ENCODE data around the gene ZNF776.
"Not testable (repeated sequence)": the region's sequence is repeated elsewhere in the genome, so short reads cannot be mapped to it uniquely, and the experiment has no call there.

The ZNF776 gene

DNA sequence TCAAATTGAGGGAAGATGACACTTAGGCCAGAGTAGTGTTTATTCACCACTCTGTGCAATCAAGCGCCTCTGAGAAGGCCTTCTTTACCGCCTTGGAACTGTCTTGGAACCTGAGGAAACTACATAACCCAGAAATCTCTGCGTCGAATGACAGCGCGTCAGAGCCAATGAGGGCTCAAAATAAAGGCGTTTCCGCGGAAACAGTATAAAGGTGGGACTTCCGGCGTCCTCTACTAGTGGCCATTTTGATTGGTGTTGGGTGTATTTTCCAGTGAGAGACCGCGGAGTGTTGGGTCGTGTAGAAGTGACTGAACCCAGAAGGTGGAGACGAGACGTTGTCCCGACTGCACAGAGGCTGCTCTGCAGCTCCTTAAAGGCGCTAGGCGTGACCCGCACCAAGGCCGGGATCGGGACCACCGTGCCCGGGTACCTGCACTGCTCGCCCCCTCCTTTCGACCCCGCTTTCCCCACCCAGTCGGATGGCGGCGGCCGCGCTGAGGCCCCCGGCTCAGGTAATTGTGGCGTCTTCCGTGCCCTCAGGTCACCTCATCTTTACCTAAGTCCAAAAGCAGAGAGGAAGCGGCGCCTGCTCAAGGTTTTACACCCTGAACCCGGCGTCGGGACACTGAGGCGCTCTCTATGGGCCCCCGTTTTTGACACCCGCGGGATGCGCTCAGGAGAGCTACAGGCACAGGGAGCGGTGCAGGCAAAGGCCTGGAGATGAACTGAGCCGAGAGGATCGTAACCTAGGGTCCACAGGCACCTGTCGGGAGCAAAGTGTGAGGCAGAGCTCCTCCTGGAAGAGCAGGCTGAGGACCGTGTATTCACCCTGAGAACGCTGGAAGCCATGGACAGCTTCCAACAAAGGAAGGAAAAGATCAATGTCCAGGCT is at the start of gene ZNF776:
ZNF776 (plus strand) TSS at position 236 of the 892 bp plus-strand sequence; CDS start at position 480, 244 bp downstream.
- in situ Hi-C loops (cut with HindIII; ENCODE audit: low pct_unique_long_range_greater_than_20kb, low sequenced_read_pairs): no loop called here
- DNase-seq (ENCODE audit: low read depth in 1 of 2, low spot score in 1 of 2): peak; percentile 85 to 94
- no peak for TF ChIP-seq JUND (IDR thresholded peaks at IDR 0.05; ENCODE audit: low read depth)

DNA sequence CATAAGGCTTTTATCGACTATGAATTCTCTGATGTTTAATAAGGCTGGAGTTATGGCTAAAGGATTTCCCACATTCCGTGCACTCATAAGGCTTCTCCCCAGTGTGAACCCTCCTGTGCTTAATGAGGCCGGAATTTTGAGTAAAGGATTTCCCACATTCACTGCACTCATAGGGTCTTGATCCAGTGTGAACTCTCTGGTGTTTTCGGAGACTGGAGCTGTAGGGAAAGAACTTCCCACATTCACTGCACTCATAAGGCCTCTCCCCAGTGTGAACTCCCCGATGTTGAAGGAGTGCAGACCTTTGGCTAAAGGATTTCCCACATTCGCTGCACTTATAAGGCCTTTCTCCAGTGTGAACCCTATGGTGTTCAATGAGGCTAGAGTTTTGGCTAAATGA is 45.0 kb upstream of the ZNF776 start:
- in situ Hi-C loops (cut with HindIII; ENCODE audit: low pct_unique_long_range_greater_than_20kb, low sequenced_read_pairs): no loop called here
- no peak for TF ChIP-seq JUND (IDR thresholded peaks at IDR 0.05; ENCODE audit: low read depth)
- no peak for DNase-seq (ENCODE audit: low read depth in 1 of 2, low spot score in 1 of 2)

DNA sequence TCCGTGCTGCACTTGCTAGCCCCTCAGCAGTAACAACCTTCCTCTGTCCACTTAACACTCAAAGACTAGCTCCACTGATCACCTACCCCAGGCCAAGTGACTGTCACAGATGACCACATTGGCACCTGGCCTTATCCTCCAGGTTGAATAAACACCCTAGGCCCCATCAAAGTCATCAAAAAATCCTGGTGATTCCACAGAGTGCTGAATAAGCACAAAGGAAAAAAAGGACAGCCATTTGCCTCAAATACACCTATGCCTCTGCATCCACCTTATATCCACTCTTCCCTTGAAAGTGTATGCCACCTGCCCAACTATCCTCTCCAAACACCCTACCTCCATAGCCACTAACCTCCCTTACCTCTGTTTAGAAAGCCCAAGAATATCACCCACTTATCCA is 40.3 kb upstream of the ZNF776 start:
- TF ChIP-seq JUND (IDR thresholded peaks at IDR 0.05; ENCODE audit: low read depth): no peak
- no peak for DNase-seq (ENCODE audit: low read depth in 1 of 2, low spot score in 1 of 2)
- in situ Hi-C loops (cut with HindIII; ENCODE audit: low pct_unique_long_range_greater_than_20kb, low sequenced_read_pairs): no loop called here

- no peak for TF ChIP-seq JUND (IDR thresholded peaks at IDR 0.05; ENCODE audit: low read depth)
- in situ Hi-C loops (cut with HindIII; ENCODE audit: low pct_unique_long_range_greater_than_20kb, low sequenced_read_pairs): no loop called here
- no peak for DNase-seq (ENCODE audit: low read depth in 1 of 2, low spot score in 1 of 2)
These were observed 37.8 kb upstream of the ZNF776 start, which contains the start of gene ZNF154 for GRCh38 chr19:57708641-57709361. TSS of gene ZNF154 (minus strand) at chr19:57709204. CDS start at chr19:57708971, 233 bp downstream.

- TF ChIP-seq JUND (IDR thresholded peaks at IDR 0.05; ENCODE audit: low read depth): no peak
- DNase-seq (ENCODE audit: low read depth in 1 of 2, low spot score in 1 of 2): no peak
- in situ Hi-C loops (cut with HindIII; ENCODE audit: low pct_unique_long_range_greater_than_20kb, low sequenced_read_pairs): no loop called here
These were observed 37.0 kb upstream of the ZNF776 start for GRCh38 chr19:57709616-57710015.

DNA sequence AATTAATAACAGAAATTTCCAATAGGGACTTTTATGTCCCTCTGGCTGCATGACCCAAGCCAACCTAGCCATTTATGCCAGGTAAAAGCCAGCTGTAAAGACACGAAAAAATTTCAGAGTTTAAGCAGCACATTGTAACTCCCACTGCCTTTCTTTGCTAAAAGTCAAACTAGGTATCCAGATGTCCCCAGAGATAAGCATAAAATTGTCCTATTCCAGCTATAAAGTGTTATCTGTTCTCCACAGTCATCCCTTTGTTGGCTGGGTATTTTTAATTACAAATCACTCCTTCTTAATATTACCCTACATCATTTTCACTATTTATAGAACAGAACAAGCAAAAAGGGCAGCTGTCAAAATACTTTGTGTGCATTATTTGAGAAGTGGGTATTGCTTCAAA is 34.4 kb upstream of the ZNF776 start:
- DNase-seq (ENCODE audit: low read depth in 1 of 2, low spot score in 1 of 2): no peak
- TF ChIP-seq JUND (IDR thresholded peaks at IDR 0.05; ENCODE audit: low read depth): no peak
- in situ Hi-C loops (cut with HindIII; ENCODE audit: low pct_unique_long_range_greater_than_20kb, low sequenced_read_pairs): no loop called here

- TF ChIP-seq JUND (IDR thresholded peaks at IDR 0.05; ENCODE audit: low read depth): no peak
- no peak for DNase-seq (ENCODE audit: low read depth in 1 of 2, low spot score in 1 of 2)
- in situ Hi-C loops (cut with HindIII; ENCODE audit: low pct_unique_long_range_greater_than_20kb, low sequenced_read_pairs): no loop called here
These were observed 27.2 kb upstream of the ZNF776 start for GRCh38 chr19:57719424-57719823.

- no peak for DNase-seq (ENCODE audit: low read depth in 1 of 2, low spot score in 1 of 2)
- in situ Hi-C loops (cut with HindIII; ENCODE audit: low pct_unique_long_range_greater_than_20kb, low sequenced_read_pairs): no loop called here
- TF ChIP-seq JUND (IDR thresholded peaks at IDR 0.05; ENCODE audit: low read depth): no peak
These were observed 26.6 kb upstream of the ZNF776 start for GRCh38 chr19:57719901-57720519.

GRCh38 chr19:57720878-57721277 is 25.7 kb upstream of the ZNF776 start:
- no peak for DNase-seq (ENCODE audit: low read depth in 1 of 2, low spot score in 1 of 2)
- in situ Hi-C loops (cut with HindIII; ENCODE audit: low pct_unique_long_range_greater_than_20kb, low sequenced_read_pairs): no loop called here
- TF ChIP-seq JUND (IDR thresholded peaks at IDR 0.05; ENCODE audit: low read depth): no peak

DNA sequence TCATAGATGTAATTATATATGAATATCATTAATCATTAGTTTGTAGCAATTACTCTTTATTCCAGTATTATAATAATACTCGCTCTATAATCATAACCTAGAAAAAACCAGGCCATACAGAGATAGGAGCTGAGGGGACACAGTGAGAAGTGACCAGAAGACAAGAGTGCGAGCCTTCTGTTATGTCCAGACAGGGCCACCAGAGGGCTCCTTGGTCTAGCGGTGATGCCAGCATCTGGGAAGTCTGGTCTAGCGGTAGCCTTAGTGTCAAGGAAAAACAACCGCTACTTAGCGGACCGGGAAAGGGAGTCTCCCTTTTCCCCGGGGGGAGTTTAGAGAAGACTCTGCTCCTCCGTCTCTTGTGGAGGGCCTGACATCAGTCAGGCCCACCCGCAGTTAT is 8.3 kb upstream of the ZNF776 start:
- peak in 1 of 2 experiments; percentile 57 for DNase-seq (ENCODE audit: low read depth in 1 of 2, low spot score in 1 of 2)
- in situ Hi-C loops (cut with HindIII; ENCODE audit: low pct_unique_long_range_greater_than_20kb, low sequenced_read_pairs): not testable (repeated sequence)

DNA sequence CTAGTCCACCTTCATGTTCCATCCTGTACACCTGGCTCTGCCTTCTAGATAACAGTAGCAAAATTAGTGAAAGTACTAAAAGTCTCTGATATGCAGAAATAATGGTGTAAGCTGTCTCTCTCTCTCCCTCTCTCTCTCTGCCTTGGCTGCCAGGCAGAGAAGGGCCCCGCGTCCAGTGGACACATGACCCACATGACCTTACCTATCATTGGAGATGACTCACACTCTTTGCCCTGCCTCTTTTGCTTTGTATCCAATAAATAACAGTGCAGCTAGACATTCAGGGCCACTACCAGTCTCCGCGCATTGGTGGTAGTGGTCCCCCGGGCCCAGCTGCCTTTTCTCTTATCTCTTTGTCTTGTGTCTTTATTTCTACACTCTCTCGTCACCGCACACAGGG is 7.8 kb upstream of the ZNF776 start:
- in situ Hi-C loops (cut with HindIII; ENCODE audit: low pct_unique_long_range_greater_than_20kb, low sequenced_read_pairs); DNase-seq (ENCODE audit: low read depth in 1 of 2, low spot score in 1 of 2): not testable (repeated sequence)

DNA sequence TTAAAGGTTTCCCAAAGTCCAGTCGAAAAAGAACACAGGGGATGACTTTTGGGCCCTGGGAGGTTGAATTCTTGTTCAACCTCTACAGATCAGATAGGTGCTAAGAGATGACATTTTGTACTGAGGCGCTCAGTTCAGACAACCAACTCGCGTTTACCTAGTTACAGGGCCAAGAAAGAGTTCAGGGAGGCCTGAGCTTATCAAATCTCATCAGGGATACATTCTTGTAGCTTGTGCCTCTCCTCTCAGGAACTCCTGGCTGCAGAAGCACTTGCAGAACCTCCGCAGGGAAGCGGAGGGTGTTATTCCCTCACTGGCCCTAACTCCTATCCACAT is 825 bp downstream of the ZNF776 start:
- TF ChIP-seq JUND (IDR thresholded peaks at IDR 0.05; ENCODE audit: low read depth): no peak
- peak in 1 of 2 experiments; percentile 3 for DNase-seq (ENCODE audit: low read depth in 1 of 2, low spot score in 1 of 2)
- in situ Hi-C loops (cut with HindIII; ENCODE audit: low pct_unique_long_range_greater_than_20kb, low sequenced_read_pairs): no loop called here

DNA sequence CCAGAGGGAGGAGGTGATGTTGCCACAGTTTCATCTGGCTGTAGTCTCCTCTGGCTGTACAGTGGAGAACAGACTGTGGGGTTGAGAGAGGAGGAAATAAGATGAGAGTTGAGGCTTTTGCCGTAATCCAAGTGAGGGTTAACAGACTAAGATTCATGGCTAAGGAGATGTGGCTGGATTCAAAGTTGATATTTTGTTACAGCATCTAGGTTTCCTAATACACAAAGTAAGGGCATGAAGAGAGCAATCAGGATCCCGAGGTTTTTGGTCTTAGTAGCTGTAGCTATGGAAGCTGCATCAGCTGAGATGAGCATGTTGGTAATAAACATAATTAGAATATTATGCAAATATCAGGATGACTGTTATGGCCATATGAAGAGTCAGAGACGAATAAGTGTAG is 1.4 kb downstream of the ZNF776 start:
- TF ChIP-seq JUND (IDR thresholded peaks at IDR 0.05; ENCODE audit: low read depth): no peak
- DNase-seq (ENCODE audit: low read depth in 1 of 2, low spot score in 1 of 2): no peak
- in situ Hi-C loops (cut with HindIII; ENCODE audit: low pct_unique_long_range_greater_than_20kb, low sequenced_read_pairs): no loop called here
